ENCODE data around the gene PID1.

DNA sequence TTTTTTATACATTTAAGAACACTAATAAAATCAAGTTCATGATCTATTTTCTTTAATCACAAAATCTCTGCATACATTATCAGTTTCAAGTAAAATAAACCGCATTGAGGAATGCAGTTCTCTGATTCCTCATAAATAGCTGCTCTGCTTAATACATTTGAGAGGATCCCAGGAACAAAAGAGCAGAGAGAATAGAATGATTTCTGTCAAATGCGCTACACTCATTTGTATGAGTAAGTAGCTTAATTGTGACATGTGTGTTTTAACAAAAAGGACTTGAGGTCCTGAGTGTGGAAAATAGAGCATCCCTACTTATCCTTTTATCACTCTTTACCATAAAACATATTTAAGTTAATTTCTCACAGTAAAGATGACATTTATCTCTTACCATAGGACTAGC is 134.0 kb downstream of the PID1 start:
- TF ChIP-seq, protein P1, sequence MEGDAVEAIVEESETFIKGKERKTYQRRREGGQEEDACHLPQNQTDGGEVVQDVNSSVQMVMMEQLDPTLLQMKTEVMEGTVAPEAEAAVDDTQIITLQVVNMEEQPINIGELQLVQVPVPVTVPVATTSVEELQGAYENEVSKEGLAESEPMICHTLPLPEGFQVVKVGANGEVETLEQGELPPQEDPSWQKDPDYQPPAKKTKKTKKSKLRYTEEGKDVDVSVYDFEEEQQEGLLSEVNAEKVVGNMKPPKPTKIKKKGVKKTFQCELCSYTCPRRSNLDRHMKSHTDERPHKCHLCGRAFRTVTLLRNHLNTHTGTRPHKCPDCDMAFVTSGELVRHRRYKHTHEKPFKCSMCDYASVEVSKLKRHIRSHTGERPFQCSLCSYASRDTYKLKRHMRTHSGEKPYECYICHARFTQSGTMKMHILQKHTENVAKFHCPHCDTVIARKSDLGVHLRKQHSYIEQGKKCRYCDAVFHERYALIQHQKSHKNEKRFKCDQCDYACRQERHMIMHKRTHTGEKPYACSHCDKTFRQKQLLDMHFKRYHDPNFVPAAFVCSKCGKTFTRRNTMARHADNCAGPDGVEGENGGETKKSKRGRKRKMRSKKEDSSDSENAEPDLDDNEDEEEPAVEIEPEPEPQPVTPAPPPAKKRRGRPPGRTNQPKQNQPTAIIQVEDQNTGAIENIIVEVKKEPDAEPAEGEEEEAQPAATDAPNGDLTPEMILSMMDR (IDR thresholded peaks at IDR 0.05): no peak
- no peak for TF ChIP-seq POLR2A (IDR thresholded peaks at IDR 0.05)

All from lower leg skin (tissue), 3 donors.